Amniotic stem cell (primary cell): ENCODE results near the gene ARAP3.
"Not testable (repeated sequence)": the region's sequence is repeated elsewhere in the genome, so short reads cannot be mapped to it uniquely, and the experiment has no call there.

Source experiments
- DNase-seq: peaks from one replicate; lab custom pipeline; 2025; lab: John Stamatoyannopoulos, UW

ARAP3 gene

GRCh38 chr5:141617682-141618029 lies 64.4 kb downstream of the ARAP3 start:
- no peak for DNase-seq

GRCh38 chr5:141617128-141617527 lies 64.9 kb downstream of the ARAP3 start:
- DNase-seq: no peak

GRCh38 chr5:141615991-141616720 lies 65.9 kb downstream of the ARAP3 start:
- no peak for DNase-seq

- no peak for DNase-seq
These were observed 68.7 kb downstream of the ARAP3 start for GRCh38 chr5:141613344-141613743.

- DNase-seq: no peak
These were observed 70.7 kb downstream of the ARAP3 start for GRCh38 chr5:141611289-141611688.

- not testable (repeated sequence) for DNase-seq
These were observed 72.1 kb downstream of the ARAP3 start for GRCh38 chr5:141609921-141610320.

GRCh38 chr5:141609044-141609443 lies 73.0 kb downstream of the ARAP3 start:
- DNase-seq: no peak

- DNase-seq: no peak
These were observed 73.5 kb downstream of the ARAP3 start for GRCh38 chr5:141608557-141608956.

- DNase-seq: no peak
These were observed 74.0 kb downstream of the ARAP3 start for GRCh38 chr5:141608046-141608445.

- DNase-seq: no peak
These were observed 76.3 kb downstream of the ARAP3 start for GRCh38 chr5:141605523-141606277.

GRCh38 chr5:141603923-141604717 lies 77.9 kb downstream of the ARAP3 start:
- DNase-seq: peak; percentile 81
